HCT116 (cell line): ENCODE measurements around the gene CCR7. TPM values are rescaled to one million over a fixed set of nuclear protein-coding genes. Genes with fewer than 3 reads are reported as not detected.

Experiments
- ATAC-seq: fragments of 200-7000 bp; cut with Tn5 transposase; 2 replicates; pipeline ENCODE4 v1.9.1; 2020; ENCODE audit warnings: mild to moderate bottlenecking, moderate library complexity
- BruUV-seq: library from RNA; stranded (reverse); fragments of 400-500 nt; replicated peaks from 2 replicates; lab custom pipeline; 2021; lab: Mats Ljungman, UMichigan
- CTCF ChIA-PET: fragments of 300-600 bp; sonication (Branson Sonifier 250); formaldehyde crosslinking; loops from one replicate; lab custom pipeline; 2021; ENCODE audit warnings: antibody characterized with exemption; lab: Charles Lee
- POLR2A ChIA-PET: fragments of 300-600, 350-600 bp; sonication (Branson Sonifier 250); formaldehyde crosslinking; loops from one replicate; lab custom pipeline; 2021; ENCODE audit warnings: antibody characterized with exemption; lab: Charles Lee
- RAD21 ChIA-PET, 2 experiments: fragments of 300-600 bp; sonication (Branson Sonifier 250); formaldehyde crosslinking; loops; one replicate each; lab custom pipeline; 2023; ENCODE audit warnings: low total read pairs in 2 of 2; ENCODE audit not compliant: uncharacterized antibody in 2 of 2, unreplicated experiment in 2 of 2, low non-redundant PET in 1 of 2; lab: Charles Lee
- DNase-seq: peaks from one replicate; pipeline ENCODE4 v3.0.0-alpha.2; 2010; ENCODE audit warnings: low read depth, low spot score
- H2AFZ ChIP-seq: fragments of 200-600 bp; shearing (Covaris generic), sonication (generic); 2 replicates; pipeline ENCODE4 v1.6.1; 2017; ENCODE audit warnings: low read depth, mixed run types, mixed read lengths, antibody characterized with exemption, low read length; ENCODE audit not compliant: poor library complexity, severe bottlenecking
- H3K27ac ChIP-seq: 2 replicates; pipeline ENCODE4 v1.5.1; 2012; ENCODE audit warnings: low read depth, low read length
- H3K27me3 ChIP-seq: fragments of 200-600 bp; sonication (generic); 2 replicates; pipeline ENCODE4 v1.6.1; 2016; ENCODE audit warnings: mixed run types, low read length, mixed read lengths; ENCODE audit not compliant: insufficient read depth
- H3K36me3 ChIP-seq, 2 experiments: fragments of 200-500 bp in 1 of 2; fragments of 200-600 bp in 1 of 2; sonication (Bioruptor generic) in 1 of 2; sonication (generic) in 1 of 2; 2 replicates each; pipeline versions ENCODE4 v1.5.1 to v1.6.1; 2014 to 2016; ENCODE audit warnings: low read length in 2 of 2, inconsistent platforms in 1 of 2, mixed read lengths in 1 of 2, mixed run types in 1 of 2; ENCODE audit not compliant: insufficient read depth in 2 of 2, control insufficient read depth in 1 of 2
- H3K4me1 ChIP-seq, 2 experiments: fragments of 200-600 bp in 1 of 2; sonication (generic) in 1 of 2; 2 replicates each; pipeline versions ENCODE4 v1.5.1 to v1.6.1; 2012 to 2017; ENCODE audit warnings: low read length in 2 of 2, inconsistent platforms in 1 of 2, mild to moderate bottlenecking in 1 of 2, mixed read lengths in 1 of 2, mixed run types in 1 of 2, moderate library complexity in 1 of 2; ENCODE audit not compliant: insufficient read depth in 2 of 2, control insufficient read depth in 1 of 2
- H3K4me2 ChIP-seq: fragments of 200-600 bp; sonication (generic); 2 replicates; pipeline ENCODE4 v1.6.1; 2017; ENCODE audit warnings: mixed run types, low read length, mixed read lengths
- H3K4me3 ChIP-seq, 2 experiments: fragments of 200-600 bp in 1 of 2; sonication (generic) in 1 of 2; replicated peaks in 1 of 2; 2 replicates each; pipeline ENCODE4 v1.5.1; 2011 to 2016; ENCODE audit warnings: low read length in 2 of 2, control low read depth in 1 of 2, low read depth in 1 of 2, mild to moderate bottlenecking in 1 of 2, mixed read lengths in 1 of 2, mixed run types in 1 of 2
- H3K79me2 ChIP-seq: fragments of 200-600 bp; sonication (generic); 2 replicates; pipeline ENCODE4 v1.6.1; 2017; ENCODE audit warnings: mild to moderate bottlenecking, mixed run types, low read length, moderate library complexity, mixed read lengths; ENCODE audit not compliant: insufficient read depth
- H3K9ac ChIP-seq: fragments of 200-600 bp; sonication (generic); 2 replicates; pipeline ENCODE4 v1.6.1; 2016; ENCODE audit warnings: low read length, mixed read lengths
- H3K9me2 ChIP-seq: fragments of 200-600 bp; sonication (generic), shearing (Covaris generic); 2 replicates; pipeline ENCODE4 v1.6.1; 2017; ENCODE audit warnings: mixed run types, mild to moderate bottlenecking, moderate library complexity; ENCODE audit not compliant: insufficient read depth
- H3K9me3 ChIP-seq, 2 experiments: fragments of 200-500 bp in 1 of 2; fragments of 200-600 bp in 1 of 2; sonication (Bioruptor generic) in 1 of 2; sonication (generic) in 1 of 2; 2 replicates each; pipeline ENCODE4 v1.6.1; 2014 to 2017; ENCODE audit warnings: low read length in 2 of 2, mixed read lengths in 2 of 2, inconsistent platforms in 1 of 2, low read depth in 1 of 2, mild to moderate bottlenecking in 1 of 2, mixed run types in 1 of 2, moderate library complexity in 1 of 2; ENCODE audit not compliant: control insufficient read depth in 1 of 2, insufficient read depth in 1 of 2
- H4K20me1 ChIP-seq: fragments of 200-600 bp; sonication (generic), shearing (Covaris generic); 2 replicates; pipeline ENCODE4 v1.6.1; 2017; ENCODE audit warnings: mixed run types, mild to moderate bottlenecking, moderate library complexity; ENCODE audit not compliant: insufficient read depth
- ATF3 ChIP-seq: IDR thresholded peaks from 2 replicates; pipeline ENCODE4 v1.6.1; 2012
- CBX3 ChIP-seq: IDR thresholded peaks from 2 replicates; pipeline ENCODE4 v1.6.1; 2012; ENCODE audit warnings: low read depth
- CEBPB ChIP-seq: IDR thresholded peaks from 2 replicates; pipeline ENCODE4 v1.6.1; 2012; ENCODE audit warnings: low read depth
- CTCF ChIP-seq, 3 experiments: fragments of 200-600 bp in 1 of 3; sonication (generic) in 1 of 3; IDR thresholded peaks in 2 of 3; conservative IDR thresholded peaks in 1 of 3; 2 replicates each; pipeline ENCODE4 v1.5.1; 2012 to 2017; ENCODE audit warnings: low read depth in 2 of 3, low read length in 2 of 3, antibody characterized with exemption in 1 of 3, borderline replicate concordance in 1 of 3, control low read depth in 1 of 3, mild to moderate bottlenecking in 1 of 3, mixed read lengths in 1 of 3, mixed run types in 1 of 3, moderate library complexity in 1 of 3; ENCODE audit not compliant: insufficient read depth in 1 of 3
- EGR1 ChIP-seq: IDR thresholded peaks from 2 replicates; pipeline ENCODE4 v1.6.1; 2012; ENCODE audit warnings: low read depth
- ELF1 ChIP-seq: IDR thresholded peaks from 2 replicates; pipeline ENCODE4 v1.6.1; 2012; ENCODE audit warnings: low read depth, borderline replicate concordance
- EZH2 ChIP-seq: fragments of 200-600 bp; sonication (generic); IDR thresholded peaks from 2 replicates; pipeline ENCODE4 v1.6.1; 2017; ENCODE audit warnings: antibody characterized with exemption, mixed run types
- JUND ChIP-seq: IDR thresholded peaks from 2 replicates; pipeline ENCODE4 v1.6.1; 2012
- MAX ChIP-seq: IDR thresholded peaks from 2 replicates; pipeline ENCODE4 v1.6.1; 2012
- POLR2AphosphoS5 ChIP-seq: IDR thresholded peaks from 2 replicates; pipeline ENCODE4 v1.6.1; 2011; ENCODE audit warnings: mild to moderate bottlenecking, low read depth, low read length, moderate library complexity
- RAD21 ChIP-seq: IDR thresholded peaks from 2 replicates; pipeline ENCODE4 v1.6.1; 2012; ENCODE audit warnings: low read depth, mild to moderate bottlenecking
- REST ChIP-seq: IDR thresholded peaks from 2 replicates; pipeline ENCODE4 v1.6.1; 2012; ENCODE audit warnings: low read depth
- SIN3A ChIP-seq: IDR thresholded peaks from 2 replicates; pipeline ENCODE4 v1.6.1; 2012; ENCODE audit warnings: low read depth
- SP1 ChIP-seq: IDR thresholded peaks from 2 replicates; pipeline ENCODE4 v1.6.1; 2012; ENCODE audit warnings: low read depth
- SRF ChIP-seq: IDR thresholded peaks from 2 replicates; pipeline ENCODE4 v1.6.1; 2012; ENCODE audit warnings: low read depth
- TCF7L2 ChIP-seq: IDR thresholded peaks from 2 replicates; pipeline ENCODE4 v1.7.0; 2011; ENCODE audit warnings: borderline replicate concordance, inconsistent platforms; ENCODE audit not compliant: insufficient read depth, insufficient read length; ENCODE audit errors: extremely low read depth
- YY1 ChIP-seq: IDR thresholded peaks from 2 replicates; pipeline ENCODE4 v1.6.1; 2011; ENCODE audit warnings: low read length, low read depth, moderate library complexity, mild to moderate bottlenecking; ENCODE audit not compliant: insufficient replicate concordance; ENCODE audit errors: extremely low read depth
- ZBTB33 ChIP-seq: IDR thresholded peaks from 2 replicates; pipeline ENCODE4 v1.6.1; 2011; ENCODE audit warnings: mild to moderate bottlenecking, low read length, moderate library complexity; ENCODE audit not compliant: insufficient replicate concordance; ENCODE audit errors: extremely low read depth
- ZFX ChIP-seq: fragments of 450-650 bp; IDR thresholded peaks from 2 replicates; pipeline ENCODE4 v1.6.1; 2017
- ZNF274 ChIP-seq: fragments of 200-500 bp; sonication (Bioruptor generic); IDR thresholded peaks from 2 replicates; pipeline ENCODE4 v1.6.1; 2014; ENCODE audit warnings: mild to moderate bottlenecking, low read depth, low read length, inconsistent platforms
- intact Hi-C: fragments of 100-400 bp; cut with micrococcal nuclease; formaldehyde crosslinking; loops from 2 replicates; pipeline ENCODE4 v1.10.0; 2022
- total RNA-seq: library from RNA; stranded (reverse); gene quantifications from one replicate; pipeline ENCODE4 v1.2.1, GENCODE V29; 2021; ENCODE audit not compliant: unreplicated experiment

The CCR7 gene
- total RNA-seq, 1 experiment from 2014 or later: 0.69 TPM

GRCh38 chr17:40582328-40582901 is 17.1 kb upstream of the CCR7 start:
- Histone ChIP-seq H3K4me3 (no peak overlapping the region), H3K27me3 (no peaks in the 10 kb centered on the region), H2AFZ (no peak overlapping the region), H3K9ac (no peak overlapping the region), H3K9me2 (no peaks in the 10 kb centered on the region), H3K36me3 (no peaks in the 10 kb centered on the region), H3K79me2 (no peaks in the 10 kb centered on the region), H3K4me1 (no peaks in the 10 kb centered on the region), H3K9me3 (no peaks in the 10 kb centered on the region), H3K4me2 (no peak overlapping the region), H4K20me1 (no peaks in the 10 kb centered on the region), H3K27ac (no peak overlapping the region)
- POLR2A ChIA-PET: no interaction called here
- CTCF ChIA-PET: interaction anchor here (0.7 kb wide), 1 partner anchor 33 kb away, joined by 3 read pairs; no protein-coding TSS in a partner anchor
- RAD21 ChIA-PET: no interaction called here
- DNase-seq (no peak), ATAC-seq (no peak)
- TF ChIP-seq ZNF274 (no peak), ELF1 (no peak), YY1 (no peak), JUND (no peak), EGR1 (no peak), SRF (no peak), MAX (no peak), SIN3A (no peak), SP1 (no peak), POLR2AphosphoS5 (no peak), RAD21 (no peak), CEBPB (no peak), CBX3 (no peak), ZBTB33 (no peak), ZFX (no peak), CTCF (IDR thresholded peaks at IDR 0.05 in 2 of 3, conservative IDR thresholded peaks at IDR 0.05 in 1 of 3; ENCODE audit: borderline replicate concordance in 1 of 3, insufficient read depth in 1 of 3, low read depth in 2 of 3, low read length in 2 of 3) (no peak), TCF7L2 (no peak), REST (no peak), ATF3 (no peak), EZH2 (no peak)
- BruUV-seq: no TSS peak
- intact Hi-C loops: no loop called here
